Liver (tissue), 9 donors: ENCODE results near the gene ANKFN1. TPM values are rescaled to one million over a fixed set of nuclear protein-coding genes. Genes with fewer than 3 reads are reported as not detected.

ENCODE experiments used
- DNase-seq: peaks from one replicate; pipeline ENCODE4 v3.0.0-alpha.2; 2017; ENCODE audit warnings: low spot score
- H3K27ac ChIP-seq, 2 donors: one replicate each; pipeline ENCODE4 v1.7.0; 2013; ENCODE audit warnings: inconsistent platforms in 2 of 2, low read length in 2 of 2, control low read depth in 1 of 2, low read depth in 1 of 2, mild to moderate bottlenecking in 1 of 2
- H3K27me3 ChIP-seq, 4 donors: one replicate each; pipeline versions ENCODE4 v1.6.1 to v1.7.0; 2013; ENCODE audit warnings: low read length in 3 of 4, inconsistent platforms in 1 of 4, mild to moderate bottlenecking in 1 of 4, moderate library complexity in 1 of 4; ENCODE audit not compliant: control insufficient read depth in 4 of 4, insufficient read depth in 4 of 4
- H3K36me3 ChIP-seq, 4 donors: one replicate each; pipeline versions ENCODE4 v1.6.1 to v1.7.0; 2013; ENCODE audit warnings: low read length in 3 of 4, mild to moderate bottlenecking in 3 of 4, low read depth in 1 of 4, moderate library complexity in 1 of 4; ENCODE audit not compliant: control insufficient read depth in 4 of 4, insufficient read depth in 3 of 4
- H3K4me1 ChIP-seq, 4 donors: one replicate each; pipeline versions ENCODE4 v1.6.1 to v1.7.0; 2013; ENCODE audit warnings: low read length in 3 of 4, mild to moderate bottlenecking in 3 of 4, moderate library complexity in 1 of 4; ENCODE audit not compliant: control insufficient read depth in 4 of 4, insufficient read depth in 4 of 4
- H3K4me3 ChIP-seq, 3 donors: one replicate each; pipeline versions ENCODE4 v1.6.1 to v1.7.0; 2013; ENCODE audit warnings: low read length in 3 of 3, control low read depth in 1 of 3, low read depth in 1 of 3, mild to moderate bottlenecking in 1 of 3
- H3K9ac ChIP-seq, 2 donors: one replicate each; pipeline ENCODE4 v1.7.0; 2013; ENCODE audit warnings: low read length in 2 of 2, mild to moderate bottlenecking in 2 of 2, moderate library complexity in 2 of 2, control low read depth in 1 of 2, low read depth in 1 of 2
- H3K9me3 ChIP-seq, 4 donors: one replicate each; pipeline versions ENCODE4 v1.6.1 to v1.7.0; 2013; ENCODE audit warnings: low read length in 3 of 4; ENCODE audit not compliant: control insufficient read depth in 4 of 4
- CTCF ChIP-seq: fragments of 150-350 bp; IDR thresholded peaks from 2 replicates; pipeline ENCODE4 v1.5.1; 2017; ENCODE audit warnings: improper control_type of control experiment, low read depth, low read length; ENCODE audit not compliant: missing input control
- EGR1 ChIP-seq, 2 donors: IDR thresholded peaks; 2 replicates each; pipeline ENCODE4 v1.6.1; 2016 to 2018; ENCODE audit warnings: antibody characterized with exemption in 2 of 2, low read depth in 2 of 2
- FOXA1 ChIP-seq: IDR thresholded peaks from 2 replicates; pipeline ENCODE4 v1.6.1; 2016; ENCODE audit warnings: antibody characterized with exemption
- FOXA2 ChIP-seq: IDR thresholded peaks from 2 replicates; pipeline ENCODE4 v1.6.1; 2016; ENCODE audit warnings: antibody characterized with exemption
- GABPA ChIP-seq, 2 donors: IDR thresholded peaks in 1 of 2; conservative IDR thresholded peaks in 1 of 2; 2 replicates each; pipeline ENCODE4 v1.6.1; 2016; ENCODE audit warnings: antibody characterized with exemption in 2 of 2, mild to moderate bottlenecking in 1 of 2, moderate library complexity in 1 of 2
- HNF4A ChIP-seq, 2 donors: conservative IDR thresholded peaks; 2 replicates each; pipeline ENCODE4 v1.6.1; 2016; ENCODE audit warnings: antibody characterized with exemption in 2 of 2, mild to moderate bottlenecking in 2 of 2
- MAX ChIP-seq: IDR thresholded peaks from 2 replicates; pipeline ENCODE4 v1.6.1; 2016; ENCODE audit warnings: antibody characterized with exemption
- NR2F2 ChIP-seq: IDR thresholded peaks from 2 replicates; pipeline ENCODE4 v1.6.1; 2016; ENCODE audit warnings: antibody characterized with exemption
- RAD21 ChIP-seq, 2 donors: IDR thresholded peaks; 2 replicates each; pipeline ENCODE4 v1.6.1; 2016; ENCODE audit warnings: antibody characterized with exemption in 2 of 2, mild to moderate bottlenecking in 2 of 2
- REST ChIP-seq: IDR thresholded peaks from 2 replicates; pipeline ENCODE4 v1.6.1; 2016; ENCODE audit warnings: antibody characterized with exemption, mild to moderate bottlenecking
- SP1 ChIP-seq: IDR thresholded peaks from 2 replicates; pipeline ENCODE4 v1.6.1; 2018; ENCODE audit warnings: antibody characterized with exemption, mild to moderate bottlenecking
- TAF1 ChIP-seq: conservative IDR thresholded peaks from 2 replicates; pipeline ENCODE4 v1.6.1; 2016; ENCODE audit warnings: antibody characterized with exemption, mild to moderate bottlenecking
- YY1 ChIP-seq: IDR thresholded peaks from 2 replicates; pipeline ENCODE4 v1.6.1; 2016; ENCODE audit warnings: antibody characterized with exemption, mild to moderate bottlenecking
- ZBTB33 ChIP-seq: IDR thresholded peaks from 2 replicates; pipeline ENCODE4 v1.6.1; 2016; ENCODE audit warnings: antibody characterized with exemption
- WGBS: extraction: QIAGEN DNeasy Blood & Tissue Kit; methylation state at CpG from one replicate; pipeline ENCODE4 v1.1.7; 2013; 5-methylcytosine and 5-hydroxymethylcytosine counted together
- polyA plus RNA-seq, 2 donors: library from polyadenylated mRNA; stranded (reverse) in 1 of 2; unstranded in 1 of 2; fragments of 200-250 nt in 1 of 2; fragments of >200 nt in 1 of 2; fragmentation: Nextera tagmentation in 1 of 2; extraction: Ambion mirVana in 1 of 2; gene quantifications; one replicate each; pipeline versions ENCODE4 v1.2.1 to v1.2.3, GENCODE V29; 2013 to 2015
- total RNA-seq, 2 donors: library from RNA; depleted of rRNA; stranded (reverse); fragments of >200 nt; gene quantifications; one replicate each; pipeline ENCODE4 v1.2.3, GENCODE V29; 2014
- donor health status: healthy.
- donor health status: healthy.
- donor health status: healthy.
- donor health status: healthy.
- donor health status: healthy.

Gene ANKFN1
- total and polyA plus RNA-seq, 4 donors = not detected

- no peak for TF ChIP-seq CTCF
- no peak for TF ChIP-seq FOXA1
- no peak for TF ChIP-seq MAX
- TF ChIP-seq HNF4A (conservative IDR thresholded peaks at IDR 0.05) = no peak
- TF ChIP-seq TAF1 = no peak
- no peak for TF ChIP-seq NR2F2
- TF ChIP-seq GABPA (IDR thresholded peaks at IDR 0.05 in 1 of 2, conservative IDR thresholded peaks at IDR 0.05 in 1 of 2) = no peak
Observed at GRCh38 chr17:56230660-56231059, 77.4 kb downstream of the ANKFN1 start (continued).

GRCh38 chr17:56231252-56231651 lies 78.0 kb downstream of the ANKFN1 start:
- no peaks in the 10 kb centered on the region for H3K4me1 ChIP-seq
- no peak overlapping the region for H3K9ac ChIP-seq
- no peak overlapping the region for H3K27ac ChIP-seq
- no peak for TF ChIP-seq YY1
- no peak for TF ChIP-seq CTCF
- TF ChIP-seq FOXA1 = no peak
- TF ChIP-seq MAX = no peak
- no peak for TF ChIP-seq RAD21 (IDR thresholded peaks at IDR 0.05)
- TF ChIP-seq HNF4A (conservative IDR thresholded peaks at IDR 0.05) = no peak
- no peak for TF ChIP-seq TAF1
- TF ChIP-seq SP1 = no peak
- no peak for TF ChIP-seq EGR1 (IDR thresholded peaks at IDR 0.05; ENCODE audit: low read depth in 2 of 2)
- no peak for TF ChIP-seq ZBTB33
- TF ChIP-seq FOXA2 = no peak
- TF ChIP-seq NR2F2 = no peak
- no peak for TF ChIP-seq REST
- TF ChIP-seq GABPA (IDR thresholded peaks at IDR 0.05 in 1 of 2, conservative IDR thresholded peaks at IDR 0.05 in 1 of 2) = no peak
- no peaks in the 10 kb centered on the region for H3K9me3 ChIP-seq
- DNase-seq = no peak
- WGBS = 81% methylated on average over 2 of the region's 2 CpGs
- H3K36me3 ChIP-seq = no peaks in the 10 kb centered on the region
- no peaks in the 10 kb centered on the region for H3K27me3 ChIP-seq
- no peak overlapping the region for H3K4me3 ChIP-seq
